Suprapubic skin (tissue), 4 donors: ENCODE measurements around the gene FAF1. TPM values are rescaled to one million over a fixed set of nuclear protein-coding genes. Genes with fewer than 3 reads are reported as not detected.
"Not testable (repeated sequence)": the region's sequence is repeated elsewhere in the genome, so short reads cannot be mapped to it uniquely, and the experiment has no call there.

Source experiments
- DNase-seq, 2 donors: peaks; one replicate each; pipeline ENCODE4 v3.0.0-alpha.2; 2019; ENCODE audit warnings: low spot score in 2 of 2
- H3K27ac ChIP-seq: fragments of 200-600 bp; sonication (generic); one replicate; pipeline ENCODE4 v1.5.1; 2019
- H3K27me3 ChIP-seq: fragments of 200-600 bp; sonication (generic); one replicate; pipeline ENCODE4 v1.5.1; 2019
- H3K36me3 ChIP-seq: fragments of 200-600 bp; sonication (generic); one replicate; pipeline ENCODE4 v1.5.1; 2019
- H3K4me1 ChIP-seq: fragments of 200-600 bp; sonication (generic); one replicate; pipeline ENCODE4 v1.5.1; 2019
- H3K4me3 ChIP-seq: fragments of 200-600 bp; sonication (generic); one replicate; pipeline ENCODE4 v1.5.1; 2019; ENCODE audit warnings: mild to moderate bottlenecking
- H3K9me3 ChIP-seq: fragments of 200-600 bp; sonication (generic); one replicate; pipeline ENCODE4 v1.5.1; 2019
- EP300 ChIP-seq: sonication (generic); formaldehyde crosslinking; IDR thresholded peaks from one replicate; pipeline ENCODE4 v1.6.1; 2017; ENCODE audit warnings: antibody characterized with exemption
- POLR2A ChIP-seq, 2 donors: fragments of 450-650 bp; IDR thresholded peaks; one replicate each; pipeline ENCODE4 v1.6.1; 2017; ENCODE audit warnings: antibody characterized with exemption in 2 of 2, mild to moderate bottlenecking in 2 of 2, moderate library complexity in 2 of 2
- POLR2AphosphoS5 ChIP-seq, 3 donors: sonication (generic); formaldehyde crosslinking; IDR thresholded peaks; one replicate each; pipeline ENCODE4 v1.6.1; 2017; ENCODE audit warnings: antibody characterized with exemption in 3 of 3
- WGBS: methylation state at CpG from one replicate; pipeline ENCODE4 v1.1.5; 2018; 5-methylcytosine and 5-hydroxymethylcytosine counted together
- total RNA-seq, 4 donors: library from RNA; depleted of rRNA; stranded (reverse); fragments of >200 nt; gene quantifications; one replicate each; pipeline ENCODE4 v1.1.0, GENCODE V29; 2016
- TF ChIP-seq, protein P1 (sequence below), 2 donors: fragments of 200-600 bp in 1 of 2; fragments of 450-650 bp in 1 of 2; sonication (generic) in 1 of 2; IDR thresholded peaks; one replicate each; pipeline ENCODE4 v1.5.1; 2016 to 2019; ENCODE audit warnings: antibody characterized with exemption in 2 of 2, mild to moderate bottlenecking in 1 of 2, moderate library complexity in 1 of 2

FAF1 gene
- 10 to 100 TPM; 35.1 to 61.6 (median 45.4) TPM for total RNA-seq

DNA sequence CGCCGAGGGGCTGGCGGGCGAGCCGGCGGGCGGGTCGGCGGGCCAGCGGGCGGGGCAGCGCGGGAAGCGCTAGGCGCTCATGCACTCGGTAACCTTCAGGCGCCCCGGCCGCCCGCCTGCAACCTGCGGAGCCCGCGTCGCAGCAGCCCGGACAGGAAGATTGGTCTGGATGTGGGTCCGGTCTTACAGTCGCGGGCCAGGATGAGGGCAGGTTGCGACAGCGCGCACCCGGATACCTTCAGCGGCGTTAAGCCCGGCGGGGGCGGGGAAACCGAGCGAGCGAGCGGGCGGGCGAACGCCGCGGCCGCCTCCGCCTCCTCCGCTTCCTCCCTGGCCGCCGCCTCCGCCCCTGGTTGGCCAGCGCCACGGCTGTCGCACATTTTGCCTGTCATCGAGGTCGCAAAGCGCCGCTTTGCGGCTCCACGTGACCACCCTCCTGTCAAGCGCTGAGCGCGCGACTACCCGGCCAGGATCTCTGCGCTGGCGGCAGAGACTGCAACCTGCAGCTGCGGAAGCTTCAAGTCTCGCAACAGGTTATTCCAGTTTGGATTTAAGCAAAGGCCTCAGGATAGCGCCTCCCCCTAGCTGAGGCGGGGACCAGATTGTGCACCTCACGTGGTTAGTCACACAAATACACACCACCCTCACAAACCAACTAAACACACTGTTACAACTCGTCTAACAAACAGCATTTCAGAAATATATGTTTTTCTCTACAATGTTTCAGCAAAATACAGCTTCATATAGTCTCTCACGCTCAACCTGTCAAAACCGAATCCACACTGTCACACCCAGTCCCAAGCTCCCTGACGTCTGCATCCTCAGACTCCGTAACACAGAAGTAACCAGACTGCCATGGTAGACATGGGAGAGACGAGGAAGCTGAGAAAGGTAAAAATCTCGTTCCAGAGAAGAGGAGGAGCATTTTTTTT is at the start of gene FAF1:
Gene FAF1, minus strand, starts transcription at position 355 of the 932 bp plus-strand sequence. CDS start 456 bp downstream, outside the sequence.
- peak within 1 kb of the TSS; percentile 62 for H3K4me3 ChIP-seq
- H3K36me3 ChIP-seq: no peaks in the 10 kb centered on the region
- H3K4me1 ChIP-seq: peaks cover 27% of the 10 kb centered on the region
- peak within 1 kb of the TSS; percentile 88 for H3K27ac ChIP-seq
- 0% methylated on average over 19 of the region's 80 CpGs for WGBS
- DNase-seq: peak; percentile 97 to 99
- H3K27me3 ChIP-seq: no peaks in the 10 kb centered on the region
- H3K9me3 ChIP-seq: no peaks in the 10 kb centered on the region
- TF ChIP-seq EP300 (no peak), POLR2A (IDR thresholded peaks at IDR 0.05) (peak; percentile 37 to 78), POLR2AphosphoS5 (IDR thresholded peaks at IDR 0.05) (peak; percentile 82 to 96 (median 86))
- TF ChIP-seq, protein P1, sequence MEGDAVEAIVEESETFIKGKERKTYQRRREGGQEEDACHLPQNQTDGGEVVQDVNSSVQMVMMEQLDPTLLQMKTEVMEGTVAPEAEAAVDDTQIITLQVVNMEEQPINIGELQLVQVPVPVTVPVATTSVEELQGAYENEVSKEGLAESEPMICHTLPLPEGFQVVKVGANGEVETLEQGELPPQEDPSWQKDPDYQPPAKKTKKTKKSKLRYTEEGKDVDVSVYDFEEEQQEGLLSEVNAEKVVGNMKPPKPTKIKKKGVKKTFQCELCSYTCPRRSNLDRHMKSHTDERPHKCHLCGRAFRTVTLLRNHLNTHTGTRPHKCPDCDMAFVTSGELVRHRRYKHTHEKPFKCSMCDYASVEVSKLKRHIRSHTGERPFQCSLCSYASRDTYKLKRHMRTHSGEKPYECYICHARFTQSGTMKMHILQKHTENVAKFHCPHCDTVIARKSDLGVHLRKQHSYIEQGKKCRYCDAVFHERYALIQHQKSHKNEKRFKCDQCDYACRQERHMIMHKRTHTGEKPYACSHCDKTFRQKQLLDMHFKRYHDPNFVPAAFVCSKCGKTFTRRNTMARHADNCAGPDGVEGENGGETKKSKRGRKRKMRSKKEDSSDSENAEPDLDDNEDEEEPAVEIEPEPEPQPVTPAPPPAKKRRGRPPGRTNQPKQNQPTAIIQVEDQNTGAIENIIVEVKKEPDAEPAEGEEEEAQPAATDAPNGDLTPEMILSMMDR (IDR thresholded peaks at IDR 0.05): peak; percentile 27 to 45

- Histone ChIP-seq H3K4me1 (no peaks in the 10 kb centered on the region), H3K36me3 (no peaks in the 10 kb centered on the region), H3K4me3 (no peak overlapping the region), H3K9me3 (no peaks in the 10 kb centered on the region), H3K27me3 (no peaks in the 10 kb centered on the region), H3K27ac (no peak overlapping the region)
- TF ChIP-seq, protein P1 (IDR thresholded peaks at IDR 0.05): no peak
- DNase-seq: no peak
- WGBS: 57% methylated on average over 3 of the region's 3 CpGs
Measured at GRCh38 chr1:51009381-51009780, 49.3 kb upstream of the FAF1 start.

DNA sequence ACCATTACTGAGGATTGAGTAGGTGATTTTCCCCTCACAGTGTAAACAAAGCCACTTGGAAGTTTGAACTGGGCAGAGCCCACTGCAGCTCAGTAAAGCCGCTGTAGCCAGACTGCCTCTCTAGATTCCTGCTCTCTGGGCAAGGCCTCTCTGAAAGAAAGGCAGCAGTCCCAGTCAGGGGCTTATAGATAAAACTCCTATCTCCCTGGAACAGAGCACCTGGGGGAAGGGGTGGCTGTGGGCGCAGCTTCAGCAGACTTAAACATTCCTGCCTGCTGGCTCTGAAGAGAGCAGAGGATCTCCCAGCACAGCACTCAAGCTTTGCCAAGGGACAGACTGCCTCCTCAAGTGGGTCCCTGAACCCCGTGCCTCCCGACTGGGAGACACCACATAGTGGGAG is 45.5 kb upstream of the FAF1 start:
- H3K4me3 ChIP-seq, DNase-seq, H3K4me1 ChIP-seq, H3K36me3 ChIP-seq, H3K9me3 ChIP-seq, H3K27ac ChIP-seq, H3K27me3 ChIP-seq: not testable (repeated sequence)
- 94% methylated on average over 2 of the region's 4 CpGs for WGBS

GRCh38 chr1:51002516-51002915 is 42.4 kb upstream of the FAF1 start:
- no peaks in the 10 kb centered on the region for H3K4me1 ChIP-seq
- no peak overlapping the region for H3K27ac ChIP-seq
- H3K9me3 ChIP-seq: no peaks in the 10 kb centered on the region
- H3K27me3 ChIP-seq: no peaks in the 10 kb centered on the region
- no peak overlapping the region for H3K4me3 ChIP-seq
- H3K36me3 ChIP-seq: no peaks in the 10 kb centered on the region
- TF ChIP-seq EP300 (no peak), POLR2AphosphoS5 (IDR thresholded peaks at IDR 0.05) (no peak), POLR2A (IDR thresholded peaks at IDR 0.05) (no peak)
- TF ChIP-seq, protein P1 (IDR thresholded peaks at IDR 0.05): no peak
- DNase-seq: no peak
- 84% methylated on average over 6 of the region's 6 CpGs for WGBS

GRCh38 chr1:51000651-51001050 is 40.6 kb upstream of the FAF1 start:
- TF ChIP-seq EP300 (no peak), POLR2AphosphoS5 (IDR thresholded peaks at IDR 0.05) (no peak), POLR2A (IDR thresholded peaks at IDR 0.05) (no peak)
- TF ChIP-seq, protein P1 (IDR thresholded peaks at IDR 0.05): no peak
- Histone ChIP-seq H3K9me3 (no peaks in the 10 kb centered on the region), H3K27ac (no peak overlapping the region), H3K4me1 (no peaks in the 10 kb centered on the region), H3K36me3 (no peaks in the 10 kb centered on the region), H3K27me3 (no peaks in the 10 kb centered on the region), H3K4me3 (no peak overlapping the region)
- no peak for DNase-seq
- 52% methylated on average over 2 of the region's 2 CpGs for WGBS
